Upper lobe of left lung (tissue), 6 donors: ENCODE data around the gene HEATR5A. TPM values are rescaled to one million over a fixed set of nuclear protein-coding genes. Genes with fewer than 3 reads are reported as not detected.

ENCODE experiments used
- ATAC-seq, 2 donors: fragments of 200-7000 bp; cut with Tn5 transposase; one replicate each; pipeline ENCODE4 v1.9.1; 2022; ENCODE audit warnings: mild to moderate bottlenecking in 2 of 2, moderate library complexity in 2 of 2; ENCODE audit not compliant: low FRiP score in 2 of 2
- DNase-seq, 2 donors: peaks; one replicate each; pipeline ENCODE4 v3.0.0-alpha.2; 2019 to 2020
- H3K27ac ChIP-seq, 4 donors: fragments of 200-600 bp; sonication (generic); one replicate each; pipeline ENCODE4 v1.5.1; 2016 to 2019
- H3K27me3 ChIP-seq, 4 donors: fragments of 200-600 bp; sonication (generic); one replicate each; pipeline ENCODE4 v1.5.1; 2017 to 2019
- H3K36me3 ChIP-seq, 4 donors: fragments of 200-600 bp; sonication (generic); one replicate each; pipeline ENCODE4 v1.5.1; 2016 to 2019
- H3K4me1 ChIP-seq, 4 donors: fragments of 200-600 bp; sonication (generic); one replicate each; pipeline ENCODE4 v1.5.1; 2018 to 2019
- H3K4me3 ChIP-seq, 4 donors: fragments of 200-600 bp; sonication (generic); one replicate each; pipeline ENCODE4 v1.5.1; 2017 to 2019; ENCODE audit warnings: mild to moderate bottlenecking in 2 of 4, moderate library complexity in 1 of 4
- H3K9me3 ChIP-seq, 4 donors: fragments of 200-600 bp; sonication (generic); one replicate each; pipeline ENCODE4 v1.5.1; 2018 to 2019
- CTCF ChIP-seq, 6 experiments: fragments of 450-650 bp in 4 of 6; fragments of 200-600 bp in 2 of 6; sonication (generic) in 2 of 6; IDR thresholded peaks; one replicate each; pipeline ENCODE4 v1.5.1; 2016 to 2019; ENCODE audit warnings: antibody characterized with exemption in 6 of 6
- EP300 ChIP-seq, 4 donors: sonication (generic); formaldehyde crosslinking; IDR thresholded peaks; one replicate each; pipeline ENCODE4 v1.5.1; 2017; ENCODE audit warnings: antibody characterized with exemption in 4 of 4, control low read depth in 2 of 4
- POLR2A ChIP-seq, 4 donors: fragments of 450-650 bp; IDR thresholded peaks; one replicate each; pipeline ENCODE4 v1.5.1; 2016 to 2017; ENCODE audit warnings: antibody characterized with exemption in 4 of 4, mild to moderate bottlenecking in 2 of 4
- POLR2AphosphoS5 ChIP-seq, 2 donors: sonication (generic); formaldehyde crosslinking; IDR thresholded peaks; one replicate each; pipeline ENCODE4 v1.5.1; 2017; ENCODE audit warnings: antibody characterized with exemption in 2 of 2
- WGBS, 2 donors: methylation state at CpG; one replicate each; pipeline ENCODE4 v1.1.5; 2017 to 2018; 5-methylcytosine and 5-hydroxymethylcytosine counted together
- total RNA-seq, 6 donors: library from RNA; depleted of rRNA in 4 of 6; stranded (reverse); fragments of >200 nt in 4 of 6; gene quantifications; one replicate each; pipeline versions ENCODE4 v1.1.0 to v1.2.1, GENCODE V29; 2016 to 2021
- donor health status: DM: no; HTN: no; CAD: no; lungs with moderate emphysema.
- donor health status: DM: no; HTN: yes; CAD: no; lungs with severe emphysema.

Gene HEATR5A
- total RNA-seq, 6 donors from 2014 or later, result 19.6 to 66.0 (median 39.3) TPM

GRCh38 chr14:31401369-31401932 is 18.9 kb downstream of the HEATR5A start:
- no peak for ATAC-seq
- no peak for DNase-seq
- peaks cover 6 to 61% (median 14%) of the 10 kb centered on the region in 4 donors for H3K36me3 ChIP-seq
- no peaks in the 10 kb centered on the region for H3K9me3 ChIP-seq
- no peak overlapping the region for H3K27ac ChIP-seq
- no peaks in the 10 kb centered on the region for H3K4me1 ChIP-seq
- 97 to 100% methylated on average over 3 of the region's 3 CpGs for WGBS, 2 donors
- TF ChIP-seq EP300 (IDR thresholded peaks at IDR 0.05) (no peak), POLR2A (IDR thresholded peaks at IDR 0.05) (no peak), POLR2AphosphoS5 (IDR thresholded peaks at IDR 0.05) (no peak), CTCF (IDR thresholded peaks at IDR 0.05) (no peak)
- H3K4me3 ChIP-seq, result no peak overlapping the region
- no peaks in the 10 kb centered on the region for H3K27me3 ChIP-seq

GRCh38 chr14:31400031-31400638 is 20.2 kb downstream of the HEATR5A start:
- no peak for ATAC-seq

GRCh38 chr14:31395572-31396205 is 24.7 kb downstream of the HEATR5A start:
- Histone ChIP-seq H3K36me3 (peaks cover 6 to 76% (median 28%) of the 10 kb centered on the region in 4 donors), H3K27me3 (no peaks in the 10 kb centered on the region), H3K4me3 (no peak overlapping the region), H3K4me1 (no peaks in the 10 kb centered on the region), H3K9me3 (no peaks in the 10 kb centered on the region), H3K27ac (no peak overlapping the region)
- TF ChIP-seq CTCF (IDR thresholded peaks at IDR 0.05) (no peak), POLR2AphosphoS5 (IDR thresholded peaks at IDR 0.05) (no peak), POLR2A (IDR thresholded peaks at IDR 0.05) (no peak), EP300 (IDR thresholded peaks at IDR 0.05) (no peak)
- ATAC-seq (no peak), DNase-seq (no peak)
- WGBS, 2 donors, result 93 to 99% methylated on average over 3 to 4 of the region's 4 CpGs

More at GRCh38 chr14:31400031-31400638, 20.2 kb downstream of the HEATR5A start:
- no peak for DNase-seq
- Histone ChIP-seq H3K27ac (no peak overlapping the region), H3K4me3 (no peak overlapping the region), H3K27me3 (no peaks in the 10 kb centered on the region), H3K36me3 (peaks cover 6 to 71% (median 20%) of the 10 kb centered on the region in 4 donors), H3K4me1 (no peaks in the 10 kb centered on the region), H3K9me3 (no peaks in the 10 kb centered on the region)
- TF ChIP-seq EP300 (IDR thresholded peaks at IDR 0.05) (no peak), POLR2AphosphoS5 (IDR thresholded peaks at IDR 0.05) (no peak), POLR2A (IDR thresholded peaks at IDR 0.05) (no peak), CTCF (IDR thresholded peaks at IDR 0.05) (no peak)
- WGBS, 2 donors, result 87 to 90% methylated on average over 5 of the region's 5 CpGs

GRCh38 chr14:31395119-31395518 is 25.2 kb downstream of the HEATR5A start:
- no peak for DNase-seq
- Histone ChIP-seq H3K27ac (no peak overlapping the region), H3K36me3 (peaks cover 4 to 77% (median 25%) of the 10 kb centered on the region in 4 donors), H3K4me1 (no peaks in the 10 kb centered on the region), H3K4me3 (no peak overlapping the region), H3K27me3 (no peaks in the 10 kb centered on the region), H3K9me3 (no peaks in the 10 kb centered on the region)
- TF ChIP-seq CTCF (IDR thresholded peaks at IDR 0.05) (no peak), POLR2A (IDR thresholded peaks at IDR 0.05) (no peak), POLR2AphosphoS5 (IDR thresholded peaks at IDR 0.05) (no peak), EP300 (IDR thresholded peaks at IDR 0.05) (no peak)
- WGBS, 2 donors, result 77 to 89% methylated on average over 3 of the region's 3 CpGs
- ATAC-seq, result no peak
